ENCODE data around the gene ZNF710.
"Not testable (repeated sequence)": the region's sequence is repeated elsewhere in the genome, so short reads cannot be mapped to it uniquely, and the experiment has no call there.

ZNF710 gene

GRCh38 chr15:90062462-90062932, 61.4 kb downstream of the ZNF710 start:
- DNase-seq: no peak

DNA sequence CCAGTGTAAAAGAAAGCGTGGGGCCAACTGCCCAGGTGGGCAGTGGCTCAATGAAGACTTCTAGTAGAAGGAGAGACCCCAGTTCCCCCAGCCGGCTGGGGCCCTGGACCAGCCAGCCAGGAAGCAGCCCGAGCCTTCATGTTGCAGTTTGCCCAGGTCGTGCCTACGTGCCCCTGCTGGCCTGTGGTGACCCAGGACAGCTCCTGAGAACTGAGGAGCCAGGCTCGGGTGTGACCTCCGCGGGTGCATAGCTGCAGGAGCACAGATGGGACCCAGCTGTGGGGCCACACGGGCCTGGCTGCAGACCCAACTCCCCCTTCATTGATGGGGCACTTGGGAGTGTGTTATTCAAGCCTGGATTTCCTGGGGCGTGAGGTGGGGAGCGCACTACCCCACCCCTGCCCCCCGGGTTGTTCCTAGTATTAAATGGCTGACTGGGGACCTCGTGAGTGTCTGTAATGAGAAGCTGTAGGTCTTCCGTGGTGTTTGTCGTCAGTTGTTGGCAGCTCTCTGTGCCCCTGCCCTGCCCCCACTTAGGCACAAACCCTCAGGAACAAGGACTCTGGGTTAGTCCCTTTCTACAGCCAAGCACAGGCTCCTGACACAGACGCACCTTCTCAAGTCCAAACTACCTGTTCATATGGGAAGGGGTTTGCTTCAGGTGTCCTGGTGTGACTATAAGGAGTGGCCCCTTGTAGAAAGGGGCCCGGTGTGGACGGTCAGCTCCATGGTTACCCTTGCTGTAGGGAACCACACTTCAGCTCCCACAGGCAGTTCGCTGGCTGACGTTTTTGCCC, 62.0 kb downstream of the ZNF710 start:
- no peak for DNase-seq

GRCh38 chr15:90063770-90064247, 62.7 kb downstream of the ZNF710 start:
- no peak for DNase-seq

GRCh38 chr15:90064911-90065681, 64.0 kb downstream of the ZNF710 start:
- DNase-seq: no peak

DNA sequence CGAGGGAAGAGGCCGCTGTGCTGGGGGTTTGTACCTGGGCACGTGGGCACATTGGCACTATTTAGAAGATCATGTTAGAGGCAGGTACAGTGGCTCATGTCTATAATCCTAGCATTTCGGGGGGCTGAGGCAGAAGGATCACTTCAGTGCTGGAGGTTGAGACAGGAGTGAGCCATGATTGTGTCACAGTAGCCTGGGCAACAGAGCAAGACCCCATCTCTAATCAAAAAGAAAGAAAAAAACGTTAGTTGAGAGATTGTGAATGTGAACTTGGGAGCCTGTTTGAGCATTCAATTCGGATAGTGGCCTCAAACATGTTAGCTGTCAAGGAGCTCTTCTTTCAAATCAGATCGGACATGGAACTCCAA, 64.5 kb downstream of the ZNF710 start:
- no peak for DNase-seq

DNA sequence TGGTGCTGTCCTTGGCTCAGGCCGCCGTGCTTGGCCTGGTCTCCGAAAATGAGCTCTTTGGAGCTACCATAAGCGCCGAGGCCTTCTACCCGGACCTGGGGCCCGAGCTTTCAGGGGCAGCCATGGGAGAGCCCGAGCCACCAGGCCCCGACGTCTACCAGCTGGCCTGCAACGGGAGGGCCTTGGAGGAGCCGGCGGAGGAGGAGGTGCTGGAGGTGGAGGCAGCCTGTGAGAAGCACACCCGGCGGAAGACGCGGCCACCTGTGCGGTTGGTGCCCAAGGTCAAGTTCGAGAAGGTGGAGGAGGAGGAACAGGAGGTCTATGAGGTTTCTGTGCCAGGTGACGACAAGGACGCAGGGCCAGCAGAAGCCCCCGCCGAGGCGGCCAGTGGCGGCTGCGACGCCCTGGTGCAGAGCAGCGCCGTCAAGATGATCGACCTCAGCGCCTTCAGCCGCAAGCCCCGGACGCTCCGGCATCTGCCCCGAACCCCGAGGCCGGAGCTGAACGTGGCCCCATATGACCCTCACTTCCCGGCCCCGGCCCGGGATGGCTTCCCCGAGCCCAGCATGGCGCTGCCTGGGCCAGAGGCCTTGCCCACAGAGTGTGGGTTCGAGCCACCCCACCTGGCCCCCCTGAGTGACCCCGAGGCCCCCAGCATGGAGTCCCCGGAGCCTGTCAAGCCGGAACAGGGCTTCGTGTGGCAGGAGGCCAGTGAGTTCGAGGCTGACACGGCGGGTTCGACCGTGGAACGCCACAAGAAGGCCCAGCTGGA, 66.2 kb downstream of the ZNF710 start:
- no peak for DNase-seq

DNA sequence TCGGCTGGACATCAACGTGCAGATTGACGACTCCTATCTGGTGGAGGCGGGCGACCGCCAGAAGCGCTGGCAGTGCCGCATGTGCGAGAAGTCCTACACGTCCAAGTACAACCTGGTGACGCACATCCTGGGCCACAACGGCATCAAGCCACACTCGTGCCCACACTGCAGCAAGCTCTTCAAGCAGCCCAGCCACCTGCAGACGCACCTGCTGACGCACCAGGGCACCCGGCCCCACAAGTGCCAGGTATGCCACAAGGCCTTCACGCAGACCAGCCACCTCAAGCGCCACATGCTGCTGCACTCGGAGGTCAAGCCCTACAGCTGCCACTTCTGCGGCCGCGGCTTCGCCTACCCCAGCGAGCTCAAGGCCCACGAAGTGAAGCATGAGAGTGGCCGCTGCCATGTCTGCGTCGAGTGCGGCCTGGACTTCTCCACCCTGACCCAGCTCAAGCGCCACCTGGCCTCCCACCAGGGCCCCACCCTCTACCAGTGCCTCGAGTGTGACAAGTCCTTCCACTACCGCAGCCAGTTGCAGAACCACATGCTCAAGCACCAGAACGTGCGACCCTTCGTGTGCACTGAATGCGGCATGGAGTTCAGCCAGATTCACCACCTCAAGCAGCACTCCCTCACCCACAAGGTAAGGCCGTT, 67.0 kb downstream of the ZNF710 start:
- DNase-seq: no peak

DNA sequence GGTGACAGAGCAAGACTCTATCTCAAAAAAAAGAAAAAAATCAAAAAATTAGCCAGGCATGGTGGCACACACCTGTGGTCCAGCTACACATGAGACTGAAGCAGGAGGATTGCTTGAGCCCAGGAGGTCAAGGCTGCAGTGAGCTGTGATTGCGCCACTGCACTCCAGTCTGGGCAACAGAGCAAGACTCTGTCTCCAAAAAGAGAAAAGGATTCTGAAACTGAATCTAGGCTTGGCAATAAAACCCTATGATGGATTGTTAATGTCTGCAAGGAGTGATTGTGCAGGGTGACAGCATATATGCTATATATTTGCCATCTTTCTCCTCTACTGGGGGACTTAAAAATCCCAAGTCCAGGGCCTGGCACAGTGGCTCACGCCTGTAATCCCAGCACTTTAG, 69.5 kb downstream of the ZNF710 start:
- DNase-seq: not testable (repeated sequence)

DNA sequence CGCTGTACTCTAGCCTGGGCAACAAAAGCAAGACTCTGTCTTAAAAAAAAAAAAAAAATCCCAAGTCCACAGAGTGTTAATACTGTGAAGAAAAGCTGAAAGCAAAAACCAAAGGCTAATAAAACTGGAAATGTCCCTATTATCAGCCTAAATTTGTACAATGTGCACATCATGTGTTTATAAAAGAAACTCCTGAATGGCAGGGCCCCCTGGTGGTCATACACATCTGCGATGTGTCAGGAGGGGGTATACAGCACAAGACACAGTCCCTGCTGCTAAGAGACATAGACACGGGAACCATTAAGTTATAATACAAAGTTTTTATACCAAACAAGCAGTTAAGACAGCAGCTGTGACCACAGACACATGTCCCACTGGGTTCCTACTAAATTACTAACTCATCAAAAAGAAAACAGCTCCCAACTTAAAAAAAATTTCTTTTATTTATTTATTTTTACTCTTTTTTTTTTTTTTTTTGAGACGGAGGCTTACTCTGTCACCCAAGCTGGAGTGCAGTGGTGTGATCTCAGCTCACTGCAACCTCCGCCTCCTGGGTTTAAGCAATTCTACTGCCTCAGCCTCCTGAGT, 70.2 kb downstream of the ZNF710 start:
- peak; percentile 54 for DNase-seq

DNA sequence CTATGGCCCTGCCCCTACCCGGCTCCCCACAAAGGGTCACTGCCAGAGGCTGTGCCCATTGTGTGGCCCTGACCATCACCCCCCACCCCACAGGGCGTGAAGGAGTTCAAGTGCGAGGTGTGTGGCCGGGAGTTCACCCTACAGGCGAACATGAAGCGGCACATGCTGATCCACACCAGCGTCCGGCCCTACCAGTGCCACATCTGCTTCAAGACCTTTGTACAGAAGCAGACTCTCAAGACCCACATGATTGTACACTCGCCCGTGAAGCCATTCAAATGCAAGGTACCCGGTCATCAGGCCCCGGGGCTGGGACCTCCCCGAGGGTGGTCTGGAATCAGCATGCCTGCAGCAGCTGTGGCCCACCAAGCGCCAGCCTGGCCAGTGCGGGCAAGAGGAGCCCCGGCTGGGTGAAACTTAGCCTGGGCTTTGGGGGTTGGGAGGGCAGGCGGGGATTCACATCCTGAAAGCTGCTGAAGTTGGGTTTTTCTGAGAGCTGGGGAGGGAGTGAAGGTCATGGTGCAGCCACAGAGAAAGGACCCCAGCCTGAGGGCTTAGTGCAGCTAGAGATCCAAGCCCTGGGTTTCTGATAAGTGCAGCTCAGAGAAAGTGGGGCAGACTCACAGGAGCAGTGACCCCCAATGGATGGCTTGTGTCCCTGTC, 72.0 kb downstream of the ZNF710 start:
- DNase-seq: no peak

GRCh38 chr15:90074023-90074422, 72.9 kb downstream of the ZNF710 start:
- DNase-seq: no peak

- no peak for DNase-seq
These were observed 73.8 kb downstream of the ZNF710 start for GRCh38 chr15:90074916-90075315.

GRCh38 chr15:90075420-90076289, 74.5 kb downstream of the ZNF710 start:
- no peak for DNase-seq

GRCh38 chr15:90076716-90077115, 75.6 kb downstream of the ZNF710 start:
- no peak for DNase-seq

DNA sequence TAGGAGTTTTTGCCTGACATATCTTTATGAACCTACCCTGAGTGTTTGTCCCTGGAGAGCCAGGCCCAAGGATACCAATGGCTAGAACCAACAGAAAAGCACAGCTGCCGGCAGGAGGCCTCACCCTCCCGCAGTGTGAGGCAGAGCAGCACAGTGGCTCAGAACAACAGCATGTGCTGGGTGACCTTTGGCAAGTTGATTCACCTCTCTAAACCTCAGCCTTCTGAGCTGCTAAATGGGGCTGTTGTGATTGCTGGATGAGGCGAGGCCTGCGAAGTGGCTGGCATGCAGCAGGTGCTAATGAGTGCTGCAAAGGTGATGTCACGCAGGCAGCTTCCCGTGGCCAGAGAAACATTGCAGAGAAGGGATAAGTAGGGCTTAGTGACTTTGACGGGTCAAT, 77.8 kb downstream of the ZNF710 start:
- DNase-seq: no peak

GRCh38 chr15:90079619-90080457, 78.7 kb downstream of the ZNF710 start:
- no peak for DNase-seq

- DNase-seq: no peak
These were observed 79.3 kb downstream of the ZNF710 start for GRCh38 chr15:90080458-90080755.

DNA sequence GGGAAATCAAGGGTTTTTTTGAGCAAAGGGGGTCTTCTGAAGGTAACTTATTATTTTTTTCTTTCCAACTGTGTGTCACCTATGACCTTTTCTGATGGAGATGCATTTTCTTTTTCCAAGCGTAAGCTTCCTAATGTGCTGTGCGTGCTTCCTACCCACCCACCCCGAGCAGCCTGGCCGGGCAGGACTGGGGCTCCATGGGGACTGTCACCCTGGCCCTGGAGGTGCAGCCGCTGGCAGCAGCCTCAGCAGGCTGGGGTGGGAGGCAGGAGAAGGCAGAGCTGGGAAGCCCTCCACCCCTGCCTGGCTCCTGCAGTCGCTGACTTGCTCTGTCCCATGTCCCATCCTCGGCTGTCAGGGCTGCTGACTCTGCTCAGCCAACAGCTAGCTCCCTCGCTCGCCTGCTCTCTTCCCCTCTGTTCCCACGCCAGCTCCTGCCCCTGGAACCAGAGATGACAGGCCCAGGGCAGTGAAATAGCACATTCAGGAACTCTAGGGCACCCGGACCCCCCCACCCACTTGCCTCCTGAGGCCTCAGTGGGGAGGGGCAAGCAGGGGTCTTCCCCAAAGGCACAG, 79.8 kb downstream of the ZNF710 start:
- no peak for DNase-seq

DNA sequence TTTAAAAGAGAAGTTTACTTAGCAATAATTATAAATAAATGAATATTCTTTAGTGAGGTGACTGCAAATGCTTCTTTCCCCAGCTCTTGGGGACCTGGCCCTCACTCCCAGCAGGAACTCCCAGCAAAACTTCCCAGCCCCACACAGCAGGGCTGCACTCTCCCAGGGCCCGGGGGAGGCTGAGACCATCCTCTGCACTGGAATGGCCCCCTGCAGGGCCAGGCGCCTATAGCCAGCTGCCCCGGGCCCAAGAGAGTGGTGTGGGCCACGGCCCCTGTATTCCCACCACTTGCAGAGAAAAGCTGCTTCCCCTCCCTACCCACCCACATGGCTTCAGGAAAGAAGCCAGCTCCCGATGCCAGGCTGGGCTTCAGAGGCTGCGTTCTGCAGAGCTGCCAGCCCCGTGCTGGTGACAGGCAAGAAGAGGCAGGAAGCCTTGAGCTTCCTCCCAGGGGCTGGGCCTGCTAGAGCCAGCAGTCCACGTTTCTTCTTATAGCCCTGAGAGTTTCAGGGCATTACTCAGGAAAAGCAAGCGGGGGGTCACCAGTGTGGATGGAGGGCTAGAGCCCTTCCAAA, 81.1 kb downstream of the ZNF710 start:
- no peak for DNase-seq

Measured in NCI-H1694 treated with DMSO at 0.1 percent for 48 hours (cell line).